Spleen (tissue), 11 donors: ENCODE results near the gene MLC1. TPM values are rescaled to one million over a fixed set of nuclear protein-coding genes. Genes with fewer than 3 reads are reported as not detected.

Experiments used
- DNase-seq: peaks from one replicate; pipeline ENCODE4 v3.0.0-alpha.2; 2020
- H3K27ac ChIP-seq, 8 donors: fragments of 200-600 bp; sonication (generic) in 7 of 8; 1 replicate in 4 of 8; 2 replicates in 4 of 8; pipeline versions ENCODE4 v1.5.0 to v1.8.0; 2016 to 2021; ENCODE audit warnings: inconsistent platforms in 4 of 8, mild to moderate bottlenecking in 4 of 8, moderate library complexity in 1 of 8
- H3K27me3 ChIP-seq, 7 donors: fragments of 200-600 bp; sonication (generic) in 6 of 7; replicated peaks in 1 of 7; 1 replicate in 4 of 7; 2 replicates in 3 of 7; pipeline versions ENCODE4 v1.5.0 to v1.8.0; 2016 to 2021; ENCODE audit warnings: inconsistent platforms in 3 of 7, mild to moderate bottlenecking in 1 of 7
- H3K36me3 ChIP-seq, 6 donors: fragments of 200-600 bp; sonication (generic) in 5 of 6; 1 replicate in 4 of 6; 2 replicates in 2 of 6; pipeline versions ENCODE4 v1.5.0 to v1.8.0; 2016 to 2021; ENCODE audit warnings: inconsistent platforms in 2 of 6
- H3K4me1 ChIP-seq, 6 donors: fragments of 200-600 bp; sonication (generic) in 5 of 6; 1 replicate in 3 of 6; 2 replicates in 3 of 6; pipeline versions ENCODE4 v1.5.0 to v1.8.0; 2016 to 2021; ENCODE audit warnings: inconsistent platforms in 3 of 6
- H3K4me3 ChIP-seq, 8 donors: fragments of 200-600 bp; sonication (generic) in 7 of 8; 1 replicate in 4 of 8; 2 replicates in 4 of 8; pipeline versions ENCODE4 v1.5.0 to v1.8.0; 2016 to 2021; ENCODE audit warnings: inconsistent platforms in 4 of 8, mild to moderate bottlenecking in 4 of 8, moderate library complexity in 2 of 8
- H3K9me3 ChIP-seq, 8 donors: fragments of 200-600 bp; sonication (generic) in 7 of 8; 1 replicate in 4 of 8; 2 replicates in 4 of 8; pipeline versions ENCODE4 v1.5.0 to v1.8.0; 2016 to 2021; ENCODE audit warnings: inconsistent platforms in 4 of 8
- POLR2A ChIP-seq, 3 donors: fragments of 450-650 bp; IDR thresholded peaks; one replicate each; pipeline ENCODE4 v1.5.1; 2017; ENCODE audit warnings: antibody characterized with exemption in 3 of 3, mild to moderate bottlenecking in 1 of 3
- POLR2AphosphoS5 ChIP-seq, 3 donors: sonication (generic); formaldehyde crosslinking; IDR thresholded peaks; one replicate each; pipeline ENCODE4 v1.5.1; 2017; ENCODE audit warnings: antibody characterized with exemption in 3 of 3
- WGBS, 5 donors: extraction: QIAGEN DNeasy Blood & Tissue Kit in 3 of 5; methylation state at CpG; one replicate each; pipeline versions ENCODE4 v1.1.5 to v1.1.7; 2013 to 2018; 5-methylcytosine and 5-hydroxymethylcytosine counted together
- intact Hi-C: fragments of 100-400 bp; cut with DNase I; formaldehyde crosslinking; loops from one replicate; pipeline ENCODE4 v1.15.0; 2023; ENCODE audit warnings: low total_unique reads
- polyA plus RNA-seq, 3 donors: library from polyadenylated mRNA; stranded (reverse); fragments of 200-250 nt; gene quantifications; one replicate each; pipeline ENCODE4 v1.2.1, GENCODE V29; 2013
- total RNA-seq, 7 donors: library from RNA; depleted of rRNA in 3 of 7; stranded (reverse); fragments of >200 nt in 3 of 7; fragmentation: NEBNext Ultra II Directional in 4 of 7; extraction: Animal tissue kit (Norgen Biotek cat#: 25700) in 4 of 7; gene quantifications; one replicate each; pipeline versions ENCODE4 v1.1.0 to v1.2.1, GENCODE V29; 2016 to 2021
- TF ChIP-seq, protein P1 (sequence below), 11 experiments: fragments of 200-600 bp in 7 of 11; fragments of 450-650 bp in 4 of 11; sonication (generic) in 4 of 11; IDR thresholded peaks in 8 of 11; conservative IDR thresholded peaks in 3 of 11; 1 replicate in 7 of 11; 2 replicates in 4 of 11; pipeline versions ENCODE4 v1.4.0 to v1.8.0; 2016 to 2021; ENCODE audit warnings: antibody characterized with exemption in 11 of 11, inconsistent platforms in 4 of 11, mild to moderate bottlenecking in 1 of 11
- donor health status: healthy with polysubstance abuse.
- donor health status: DM: no; HTN: no; CAD: no; lungs with moderate emphysema.
- donor health status: DM: no; HTN: no; CAD: no.
- donor health status: Bipolar disorder and iron deficiency.
- donor health status: healthy.
- donor health status: DM: no; HTN: no; CAD: no.
- donor health status: DM: yes; HTN: yes; CAD: no.

MLC1 gene
- total and polyA plus RNA-seq, 10 donors = 0.17 to 4.4 (median 1.6) TPM

DNA sequence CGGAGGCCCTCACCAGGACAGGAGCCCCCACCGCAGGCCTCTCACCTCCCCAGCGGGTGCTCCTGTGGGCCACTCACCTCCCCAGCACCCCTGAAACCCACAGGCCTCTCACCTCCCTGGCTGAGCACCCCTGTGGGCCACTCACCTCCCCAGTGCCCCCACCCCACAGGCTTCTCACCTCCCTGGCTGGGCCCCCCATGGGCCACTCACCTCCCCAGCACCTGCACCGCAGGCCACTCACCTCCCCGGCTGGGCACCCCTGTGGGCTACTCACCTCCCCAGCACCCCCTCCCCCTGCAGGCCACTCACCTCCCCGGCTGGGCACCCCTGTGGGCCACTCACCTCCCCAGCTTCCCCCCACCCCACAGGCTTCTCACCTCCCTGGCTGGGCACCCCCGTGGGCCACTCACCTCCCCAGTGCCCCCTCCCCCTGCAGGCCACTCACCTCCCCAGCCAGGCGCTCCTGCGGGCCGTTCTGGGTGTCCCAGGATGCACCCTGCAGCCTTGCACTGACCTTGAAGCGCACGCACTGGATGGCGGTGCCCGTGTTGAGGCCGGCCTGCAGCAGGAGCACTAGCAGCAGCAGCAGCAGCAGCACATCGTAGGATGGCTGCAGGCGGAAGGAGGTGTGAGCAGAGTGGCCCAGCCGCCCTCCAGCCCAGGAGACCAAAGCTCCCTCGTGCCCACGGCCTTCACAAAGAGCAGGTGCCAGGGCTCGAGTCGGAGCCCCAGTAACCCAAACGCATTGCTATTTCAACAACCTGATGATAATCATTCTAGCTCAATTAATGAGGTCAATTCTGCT, 21.4 kb downstream of the MLC1 start:
- Histone ChIP-seq H3K27me3 (peaks cover 0 to 60% (median 21%) of the 10 kb centered on the region in 7 donors), H3K4me1 (peaks cover 0 to 30% (median 15%) of the 10 kb centered on the region in 6 donors), H3K9me3 (no peaks in the 10 kb centered on the region), H3K36me3 (no peaks in the 10 kb centered on the region), H3K4me3 (no peak overlapping the region), H3K27ac (no peak overlapping the region)
- no peak for DNase-seq
- no peak for TF ChIP-seq POLR2AphosphoS5 (IDR thresholded peaks at IDR 0.05)
- TF ChIP-seq, protein P1, sequence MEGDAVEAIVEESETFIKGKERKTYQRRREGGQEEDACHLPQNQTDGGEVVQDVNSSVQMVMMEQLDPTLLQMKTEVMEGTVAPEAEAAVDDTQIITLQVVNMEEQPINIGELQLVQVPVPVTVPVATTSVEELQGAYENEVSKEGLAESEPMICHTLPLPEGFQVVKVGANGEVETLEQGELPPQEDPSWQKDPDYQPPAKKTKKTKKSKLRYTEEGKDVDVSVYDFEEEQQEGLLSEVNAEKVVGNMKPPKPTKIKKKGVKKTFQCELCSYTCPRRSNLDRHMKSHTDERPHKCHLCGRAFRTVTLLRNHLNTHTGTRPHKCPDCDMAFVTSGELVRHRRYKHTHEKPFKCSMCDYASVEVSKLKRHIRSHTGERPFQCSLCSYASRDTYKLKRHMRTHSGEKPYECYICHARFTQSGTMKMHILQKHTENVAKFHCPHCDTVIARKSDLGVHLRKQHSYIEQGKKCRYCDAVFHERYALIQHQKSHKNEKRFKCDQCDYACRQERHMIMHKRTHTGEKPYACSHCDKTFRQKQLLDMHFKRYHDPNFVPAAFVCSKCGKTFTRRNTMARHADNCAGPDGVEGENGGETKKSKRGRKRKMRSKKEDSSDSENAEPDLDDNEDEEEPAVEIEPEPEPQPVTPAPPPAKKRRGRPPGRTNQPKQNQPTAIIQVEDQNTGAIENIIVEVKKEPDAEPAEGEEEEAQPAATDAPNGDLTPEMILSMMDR (IDR thresholded peaks at IDR 0.05 in 8 of 11, conservative IDR thresholded peaks at IDR 0.05 in 3 of 11) = no peak
- TF ChIP-seq POLR2A (IDR thresholded peaks at IDR 0.05) = no peak
- 79 to 89% (median 84%) methylated on average over 16 to 23 of the region's 23 CpGs for WGBS, 5 donors
- intact Hi-C loops = no loop called here

DNA sequence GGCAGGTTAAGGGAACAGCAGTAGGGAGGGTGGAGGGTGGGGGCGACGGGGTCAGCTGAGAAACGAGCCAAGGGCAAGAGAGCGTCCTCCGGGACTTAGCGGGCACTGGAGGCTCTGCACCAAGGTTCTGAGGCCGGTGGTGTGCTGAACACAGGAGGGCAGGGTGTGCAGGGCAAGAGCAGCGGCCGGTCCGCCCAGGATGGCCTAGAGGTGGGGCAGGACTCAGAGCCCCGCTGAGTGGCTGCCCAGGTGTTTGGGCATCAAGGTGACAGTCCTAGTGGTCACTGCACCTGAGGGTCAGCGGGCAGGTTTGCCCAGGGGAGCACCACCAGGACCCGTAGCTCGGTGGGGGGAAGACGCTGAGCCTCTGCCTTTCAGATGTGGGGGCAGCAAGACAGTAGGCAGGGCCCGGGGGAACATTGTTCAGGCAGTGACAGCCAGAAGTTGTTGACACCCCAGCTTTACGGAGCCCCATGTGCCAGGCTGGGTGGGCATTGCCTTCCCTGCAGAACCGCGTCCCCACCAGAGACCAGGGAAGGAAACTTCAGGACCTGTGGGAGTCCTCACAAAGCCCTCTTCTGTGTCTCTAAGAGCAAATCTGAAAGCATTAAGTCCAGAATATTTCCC, 22.6 kb downstream of the MLC1 start:
- H3K27ac ChIP-seq = no peak overlapping the region
- no peak for DNase-seq
- no peak for TF ChIP-seq POLR2AphosphoS5 (IDR thresholded peaks at IDR 0.05)
- TF ChIP-seq POLR2A (IDR thresholded peaks at IDR 0.05) = no peak
- TF ChIP-seq, protein P1 (IDR thresholded peaks at IDR 0.05 in 8 of 11, conservative IDR thresholded peaks at IDR 0.05 in 3 of 11) = no peak
- H3K9me3 ChIP-seq = no peaks in the 10 kb centered on the region
- WGBS, 5 donors = 88 to 92% (median 91%) methylated on average over 18 to 19 of the region's 19 CpGs
- no peak overlapping the region for H3K4me3 ChIP-seq
- intact Hi-C loops = no loop called here
- no peaks in the 10 kb centered on the region for H3K36me3 ChIP-seq
- H3K4me1 ChIP-seq = peaks cover 0 to 39% (median 21%) of the 10 kb centered on the region in 6 donors
- H3K27me3 ChIP-seq = peaks cover 3 to 68% (median 30%) of the 10 kb centered on the region in 7 donors

DNA sequence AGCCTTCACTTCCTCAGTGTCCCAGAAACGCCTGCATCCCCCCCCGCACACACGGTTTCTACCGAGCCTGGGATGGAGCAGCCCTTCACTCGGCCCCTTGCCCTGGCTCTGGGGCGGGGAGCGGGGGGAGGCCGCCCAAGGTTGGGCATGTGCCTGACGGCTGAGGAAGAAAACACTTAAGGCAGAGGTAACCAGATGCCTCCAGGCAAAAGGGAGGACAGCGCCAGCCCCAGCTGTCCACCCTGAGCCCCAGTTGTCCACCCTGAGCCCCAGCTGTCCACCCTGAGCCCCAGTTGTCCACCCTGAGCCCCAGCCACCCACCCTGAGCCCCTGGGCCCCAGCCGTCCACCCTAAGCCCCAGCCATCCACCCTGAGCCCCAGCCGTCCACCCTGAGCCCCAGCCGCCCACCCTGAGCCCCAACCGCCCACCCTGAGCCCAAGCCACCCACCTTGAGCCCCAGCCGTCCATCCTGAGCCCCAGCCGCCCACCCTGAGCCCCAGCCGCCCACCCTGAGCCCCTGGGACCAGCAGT, 23.3 kb downstream of the MLC1 start:
- intact Hi-C loops = no loop called here
- Histone ChIP-seq H3K36me3 (no peaks in the 10 kb centered on the region), H3K4me3 (no peak overlapping the region), H3K27me3 (peaks cover 3 to 72% (median 31%) of the 10 kb centered on the region in 7 donors), H3K4me1 (peaks cover 0 to 39% (median 21%) of the 10 kb centered on the region in 6 donors), H3K9me3 (no peaks in the 10 kb centered on the region), H3K27ac (no peak overlapping the region)
- TF ChIP-seq, protein P1 (IDR thresholded peaks at IDR 0.05 in 8 of 11, conservative IDR thresholded peaks at IDR 0.05 in 3 of 11) = no peak
- TF ChIP-seq POLR2AphosphoS5 (IDR thresholded peaks at IDR 0.05) = no peak
- TF ChIP-seq POLR2A (IDR thresholded peaks at IDR 0.05) = no peak
- WGBS, 5 donors = 41 to 66% (median 53%) methylated on average over 11 to 17 of the region's 17 CpGs
- no peak for DNase-seq
